ENCODE results near the gene NEK9. TPM values are rescaled to one million over a fixed set of nuclear protein-coding genes. Genes with fewer than 3 reads are reported as not detected.

NEK9 gene
- total RNA-seq, 1 experiment from 2014 or later, result 56.5 TPM

GRCh38 chr14:75041613-75042012 is 85.2 kb downstream of the NEK9 start:
- Mint-ChIP-seq H3K36me3 (ENCODE audit: insufficient read depth in 1 of 3, low read depth in 3 of 3) (peaks cover 1 to 23% (median 12%) of the 10 kb centered on the region in 3 experiments; a peak in 5 of 7 replicates), H3K4me3 (no peak overlapping the region), H3K27ac (no peak overlapping the region), H3K4me1 (no peaks in the 10 kb centered on the region), H3K27me3 (ENCODE audit: low read depth) (no peaks in the 10 kb centered on the region), H3K9me3 (no peaks in the 10 kb centered on the region)
- H2BK120ac ChIP-seq (ENCODE audit: low read depth, low read length, poor library complexity, severe bottlenecking), result no peak overlapping the region
- no peaks in the 10 kb centered on the region for H3K23me2 ChIP-seq (ENCODE audit: insufficient read length, low read depth, low read length, poor library complexity, severe bottlenecking)
- no peak overlapping the region for H3K4me2 ChIP-seq (ENCODE audit: insufficient read depth, insufficient read length, low read length)
- H3K9me3 ChIP-seq (ENCODE audit: control insufficient read depth, low read depth, low read length), result no peaks in the 10 kb centered on the region
- H2AFZ ChIP-seq (ENCODE audit: low read length), result no peak overlapping the region
- H3K27me3 ChIP-seq (ENCODE audit: insufficient read depth, low read length), result no peaks in the 10 kb centered on the region
- no peak overlapping the region for H3T11ph ChIP-seq (ENCODE audit: low read length)
- H3K79me2 ChIP-seq (ENCODE audit: insufficient read depth, low read length), result no peaks in the 10 kb centered on the region
- no peak overlapping the region for H2BK12ac ChIP-seq (ENCODE audit: insufficient read length, low read depth, low read length)
- no peak overlapping the region for H4K5ac ChIP-seq (ENCODE audit: insufficient read length, low read depth, low read length)
- peaks cover 3% of the 10 kb centered on the region for H3K79me1 ChIP-seq (ENCODE audit: insufficient read depth, low read depth, low read length, poor library complexity, severe bottlenecking)
- no peak overlapping the region for H2BK15ac ChIP-seq (ENCODE audit: low read depth, low read length)
- H3K56ac ChIP-seq (ENCODE audit: insufficient read length, low read depth, low read length), result no peak overlapping the region
- no peak overlapping the region for H3K27ac ChIP-seq (ENCODE audit: insufficient read length, low read depth, low read length)
- H4K91ac ChIP-seq (ENCODE audit: insufficient read length, low read depth, low read length), result no peak overlapping the region
- no peak overlapping the region for H3K18ac ChIP-seq (ENCODE audit: insufficient read length, low read depth, low read length)
- no peak for TF ChIP-seq CTCF (conservative IDR thresholded peaks at IDR 0.05)
- H4K8ac ChIP-seq (replicated peaks; ENCODE audit: insufficient read length, low read depth, low read length), result no peak overlapping the region
- no peak overlapping the region for H3K4ac ChIP-seq (ENCODE audit: low read depth, low read length)
- no peak overlapping the region for H2BK5ac ChIP-seq (ENCODE audit: insufficient read length, low read length)
- 0 out of 2 replicates have a peak, but pooled peaks cover 2% of the 10 kb centered on the region for H3K4me1 ChIP-seq (ENCODE audit: insufficient read depth, low read length)
- no peak overlapping the region for H2BK20ac ChIP-seq (ENCODE audit: low read depth, low read length, poor library complexity, severe bottlenecking)
- no peaks in the 10 kb centered on the region for H4K20me1 ChIP-seq (ENCODE audit: control insufficient read depth, insufficient read depth, insufficient read length)
- no peak overlapping the region for H2AK5ac ChIP-seq (ENCODE audit: insufficient read length, low read length)
- no peak overlapping the region for H3K9ac ChIP-seq (ENCODE audit: extremely low read depth, insufficient read length, low read length)
- H3K23ac ChIP-seq (ENCODE audit: insufficient read length, low read depth, low read length), result no peak overlapping the region
- WGBS (ENCODE audit: extremely low coverage, insufficient read length, low lambda C conversion rate), result no CpG with 5 or more reads among the region's 4 CpGs
- H3K14ac ChIP-seq (ENCODE audit: insufficient read depth, low read length), result no peak overlapping the region
- DNase-seq, result no peak
